RWPE2 (cell line): ENCODE results near the gene KCTD19.

Experiments
- ATAC-seq: fragments of 200-7000 bp; cut with Tn5 transposase; 3 replicates; pipeline ENCODE4 v1.9.1; 2021; ENCODE audit warnings: low read depth
- DNase-seq: peaks from one replicate; pipeline ENCODE4 v3.0.0-alpha.2; 2020; ENCODE audit warnings: low spot score
- H3K27ac ChIP-seq: fragments of 450-650 bp; 2 replicates; pipeline ENCODE4 v1.5.1; 2017; ENCODE audit warnings: mild to moderate bottlenecking; ENCODE audit not compliant: poor library complexity, severe bottlenecking
- H3K27me3 ChIP-seq: fragments of 250-450 bp; sonication (Bioruptor Pico); 2 replicates; pipeline ENCODE4 v1.5.1; 2021; ENCODE audit warnings: mild to moderate bottlenecking, moderate library complexity; ENCODE audit not compliant: insufficient read depth, poor library complexity, severe bottlenecking
- H3K36me3 ChIP-seq: fragments of 250-450 bp; sonication (Bioruptor Pico); 2 replicates; pipeline ENCODE4 v1.5.1; 2020; ENCODE audit warnings: low read depth, mild to moderate bottlenecking, moderate library complexity
- H3K4me1 ChIP-seq: fragments of 250-450 bp; sonication (Bioruptor Pico); 2 replicates; pipeline ENCODE4 v1.5.1; 2021; ENCODE audit warnings: mild to moderate bottlenecking, moderate library complexity; ENCODE audit not compliant: insufficient read depth, poor library complexity, severe bottlenecking
- H3K4me3 ChIP-seq: fragments of 250-450 bp; sonication (Bioruptor Pico); 2 replicates; pipeline ENCODE4 v1.5.1; 2021; ENCODE audit warnings: mild to moderate bottlenecking, moderate library complexity; ENCODE audit not compliant: severe bottlenecking
- H3K9me3 ChIP-seq: fragments of 250-450 bp; sonication (Bioruptor Pico); 2 replicates; pipeline ENCODE4 v1.5.1; 2021; ENCODE audit warnings: mild to moderate bottlenecking, moderate library complexity; ENCODE audit not compliant: severe bottlenecking
- CTCF ChIP-seq: fragments of 450-650 bp; IDR thresholded peaks from one replicate; pipeline ENCODE4 v1.5.1; 2017; ENCODE audit warnings: mild to moderate bottlenecking, moderate library complexity; ENCODE audit not compliant: poor library complexity, severe bottlenecking

Gene KCTD19

GRCh38 chr16:67284699-67285646, 41.6 kb downstream of the KCTD19 start:
- Histone ChIP-seq H3K4me3 (no peak overlapping the region), H3K4me1 (peaks cover 4% of the 10 kb centered on the region), H3K27ac (no peak overlapping the region), H3K36me3 (peaks cover 55% of the 10 kb centered on the region), H3K9me3 (no peaks in the 10 kb centered on the region), H3K27me3 (no peaks in the 10 kb centered on the region)
- TF ChIP-seq CTCF = peak; percentile 44
- peak; percentile 66 for DNase-seq
- peak; percentile 59 for ATAC-seq

- peaks cover 5% of the 10 kb centered on the region for H3K4me1 ChIP-seq
- no peak overlapping the region for H3K4me3 ChIP-seq
- no peak for TF ChIP-seq CTCF
- H3K36me3 ChIP-seq = peaks cover 55% of the 10 kb centered on the region
- H3K27ac ChIP-seq = no peak overlapping the region
- H3K27me3 ChIP-seq = no peaks in the 10 kb centered on the region
- no peaks in the 10 kb centered on the region for H3K9me3 ChIP-seq
- ATAC-seq = no peak
- DNase-seq = no peak
These were observed 42.5 kb downstream of the KCTD19 start for GRCh38 chr16:67283826-67284555.

GRCh38 chr16:67283039-67283825, 43.3 kb downstream of the KCTD19 start:
- Histone ChIP-seq H3K27me3 (no peaks in the 10 kb centered on the region), H3K9me3 (no peaks in the 10 kb centered on the region), H3K27ac (no peak overlapping the region), H3K4me3 (no peak overlapping the region), H3K4me1 (peaks cover 6% of the 10 kb centered on the region), H3K36me3 (peaks cover 55% of the 10 kb centered on the region)
- ATAC-seq (no peak), DNase-seq (no peak)
- no peak for TF ChIP-seq CTCF

- no peak for ATAC-seq
These were observed 44.1 kb downstream of the KCTD19 start for GRCh38 chr16:67282447-67282805.

More at GRCh38 chr16:67282447-67282805, 44.1 kb downstream of the KCTD19 start:
- no peaks in the 10 kb centered on the region for H3K27me3 ChIP-seq
- no peak for TF ChIP-seq CTCF
- H3K4me1 ChIP-seq = peaks cover 14% of the 10 kb centered on the region
- H3K36me3 ChIP-seq = peaks cover 50% of the 10 kb centered on the region
- no peak overlapping the region for H3K27ac ChIP-seq
- H3K4me3 ChIP-seq = no peak overlapping the region
- no peaks in the 10 kb centered on the region for H3K9me3 ChIP-seq
- no peak for DNase-seq
